Medulla oblongata (tissue), 1 donor: Measurements from ENCODE around the gene TUBA4A.

Experiments used
- DNase-seq: peaks from one replicate; pipeline ENCODE4 v3.0.0-alpha.2; 2015; ENCODE audit errors: extremely low spot score

The TUBA4A gene

DNA sequence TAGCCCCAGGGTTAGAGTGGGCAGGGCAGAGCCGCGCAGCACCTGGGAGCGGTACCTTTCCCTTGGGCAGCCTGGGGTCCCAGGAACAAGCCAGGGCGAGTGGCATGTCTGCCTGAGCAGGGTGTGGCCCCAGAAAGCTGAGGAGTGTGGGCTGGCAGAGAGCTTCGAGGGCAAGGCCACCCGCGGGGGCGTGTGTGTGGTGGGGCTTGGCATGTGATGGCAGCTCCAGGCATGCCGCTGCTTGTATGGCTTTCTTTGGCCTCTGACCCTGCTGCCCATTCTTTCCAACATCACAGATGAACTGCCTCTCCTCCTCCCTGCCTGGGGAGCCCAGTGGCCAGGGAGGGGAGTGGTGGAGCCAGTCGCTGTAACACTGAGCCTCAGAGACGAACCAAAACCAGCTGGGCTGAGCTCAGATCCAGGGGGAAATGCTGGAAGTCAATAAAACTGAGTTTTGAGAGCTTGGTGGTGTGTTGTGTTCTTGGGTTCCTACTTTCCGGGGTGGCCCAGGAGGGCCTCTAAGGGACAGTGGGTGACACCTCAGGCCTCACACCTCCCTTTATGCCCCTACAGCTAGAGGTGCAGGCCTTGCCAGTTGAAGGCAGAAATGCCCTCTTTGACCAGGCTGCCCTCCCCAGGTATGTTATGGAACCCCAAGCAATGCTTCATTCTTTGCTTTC, 32.9 kb upstream of the TUBA4A start:
- DNase-seq = peak; percentile 69

DNA sequence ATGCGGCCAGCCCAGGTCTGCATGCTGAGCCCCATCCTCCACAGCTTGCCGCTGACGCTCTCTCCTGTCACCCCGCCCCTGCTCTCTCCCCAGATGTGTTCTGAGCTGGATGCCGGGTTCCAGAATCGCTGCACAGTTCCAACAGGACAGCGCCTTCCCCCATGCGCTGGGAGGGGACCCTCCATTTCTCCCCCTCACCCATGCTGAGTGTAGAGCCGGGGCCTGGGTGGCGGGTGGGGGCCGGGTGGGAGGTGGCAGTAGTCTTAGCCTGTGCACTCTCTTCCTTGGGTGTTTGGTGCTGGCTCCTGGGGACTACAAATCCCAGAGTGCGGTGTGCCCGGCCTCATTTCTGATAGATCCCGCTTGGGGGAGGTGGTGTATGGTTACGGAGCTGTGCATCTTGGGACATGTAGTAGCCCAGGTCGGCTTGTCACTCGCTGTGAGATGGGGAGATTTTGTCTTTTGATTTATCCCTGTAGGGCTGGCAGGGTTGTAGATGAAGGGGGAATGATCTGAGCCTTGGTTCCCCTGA, 32.2 kb upstream of the TUBA4A start:
- peak; percentile 61 for DNase-seq

DNA sequence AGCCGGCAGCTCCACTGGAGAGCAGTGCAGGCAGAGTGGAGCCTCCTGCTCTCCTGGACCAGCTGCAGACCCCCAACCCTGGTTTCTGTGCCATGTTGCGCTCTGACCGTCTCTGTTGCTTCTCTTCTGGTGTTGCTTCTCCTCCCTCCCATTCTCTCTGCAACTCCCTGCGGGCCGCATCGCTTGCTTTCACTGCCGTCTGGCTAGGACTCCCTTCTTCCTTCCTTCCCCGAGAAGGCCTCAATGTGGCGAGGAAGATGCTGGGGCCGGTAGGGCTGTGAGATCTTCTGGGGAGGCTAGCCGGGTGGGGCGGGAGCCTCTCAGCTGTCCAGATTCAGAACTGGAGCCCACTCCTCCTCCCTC, 31.6 kb upstream of the TUBA4A start:
- no peak for DNase-seq

DNA sequence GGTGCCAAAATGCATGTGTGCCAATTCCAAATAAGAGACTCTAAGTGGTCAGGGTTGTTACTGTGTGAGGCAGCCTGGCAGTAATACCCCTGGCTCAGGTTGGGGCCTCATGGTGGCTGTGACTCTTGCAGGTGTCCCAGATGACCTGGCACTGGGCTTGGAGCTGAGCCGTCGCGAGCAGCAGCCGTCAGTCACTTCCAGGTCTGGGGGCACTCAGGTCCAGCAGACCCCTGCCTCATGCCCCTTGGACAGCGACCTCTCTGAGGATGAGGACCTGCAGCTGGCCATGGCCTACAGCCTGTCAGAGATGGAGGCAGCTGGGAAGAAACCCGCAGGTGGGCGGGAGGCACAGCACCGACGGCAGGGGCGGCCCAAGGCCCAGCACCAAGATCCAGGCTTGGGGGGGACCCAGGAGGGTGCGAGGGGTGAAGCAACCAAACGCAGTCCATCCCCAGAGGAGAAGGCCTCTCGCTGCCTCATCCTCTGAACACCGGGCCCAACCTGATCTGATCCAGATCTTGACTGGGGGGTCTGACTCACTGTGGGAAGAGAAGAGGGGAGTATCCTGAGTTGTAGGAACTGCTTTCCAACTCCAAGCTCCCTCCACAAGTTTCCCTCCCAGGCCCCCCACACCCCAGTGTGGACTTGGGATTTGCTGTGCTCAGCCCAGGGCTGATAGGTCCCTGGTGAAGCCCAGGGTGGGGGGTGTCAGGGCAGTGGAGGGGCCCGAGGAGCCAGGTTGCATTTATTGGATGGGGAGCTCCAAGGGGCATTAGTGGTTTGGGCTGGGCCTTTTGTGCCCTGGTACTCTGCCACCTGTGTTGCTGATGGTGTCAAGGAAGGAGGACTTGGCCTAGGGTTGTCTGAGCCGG, 31.0 kb upstream of the TUBA4A start:
- no peak for DNase-seq

DNA sequence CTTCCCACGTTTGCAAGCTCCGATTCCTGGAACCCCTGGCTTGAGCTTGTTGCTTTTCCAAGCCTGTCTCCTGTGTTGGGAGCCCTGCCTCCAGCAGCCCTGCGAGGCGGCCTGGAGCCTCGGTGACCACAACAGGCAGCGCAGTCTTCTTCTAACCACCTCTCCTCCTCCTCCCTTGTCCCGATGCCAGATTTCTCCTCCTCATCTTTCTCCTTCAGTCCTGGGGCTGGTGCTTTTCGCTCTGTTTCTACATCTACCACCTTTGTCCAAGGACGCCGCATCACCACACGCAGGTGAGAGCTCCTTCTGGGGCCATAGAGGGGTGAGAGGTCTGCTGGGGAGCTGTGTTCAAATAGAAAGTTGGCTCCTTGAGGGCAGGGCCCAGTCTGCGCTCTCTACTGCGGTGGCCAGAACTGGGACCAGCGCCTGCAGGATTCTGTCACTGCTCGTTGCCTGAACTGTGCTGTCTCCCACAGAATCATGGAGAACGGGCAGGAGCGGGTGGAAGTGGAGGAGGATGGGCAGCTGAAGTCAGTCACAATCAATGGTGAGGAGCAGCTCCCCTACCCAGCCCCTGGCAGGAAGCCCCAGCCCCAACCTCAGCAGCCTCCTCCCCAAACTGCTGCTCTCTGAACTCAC, 29.3 kb upstream of the TUBA4A start:
- DNase-seq = no peak

DNA sequence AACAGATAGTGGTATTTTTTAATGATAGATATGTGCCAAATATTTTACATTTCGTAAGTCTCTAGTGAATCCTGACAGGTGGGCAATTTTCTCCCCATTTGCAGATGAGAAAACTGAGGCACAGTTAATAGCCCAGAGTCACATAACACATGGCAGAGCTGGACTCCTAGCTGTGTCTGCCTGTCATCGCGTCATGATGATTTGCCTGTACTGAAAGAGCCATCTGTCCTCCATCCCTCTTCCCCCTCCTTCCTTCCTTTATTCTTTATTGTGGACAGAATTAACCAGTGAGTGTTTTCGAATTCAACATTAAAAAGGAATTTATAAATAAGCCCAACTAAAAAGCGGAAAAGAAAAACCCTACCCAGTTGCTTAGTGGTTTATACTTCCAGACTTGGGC, 28.7 kb upstream of the TUBA4A start:
- peak; percentile 90 for DNase-seq

DNA sequence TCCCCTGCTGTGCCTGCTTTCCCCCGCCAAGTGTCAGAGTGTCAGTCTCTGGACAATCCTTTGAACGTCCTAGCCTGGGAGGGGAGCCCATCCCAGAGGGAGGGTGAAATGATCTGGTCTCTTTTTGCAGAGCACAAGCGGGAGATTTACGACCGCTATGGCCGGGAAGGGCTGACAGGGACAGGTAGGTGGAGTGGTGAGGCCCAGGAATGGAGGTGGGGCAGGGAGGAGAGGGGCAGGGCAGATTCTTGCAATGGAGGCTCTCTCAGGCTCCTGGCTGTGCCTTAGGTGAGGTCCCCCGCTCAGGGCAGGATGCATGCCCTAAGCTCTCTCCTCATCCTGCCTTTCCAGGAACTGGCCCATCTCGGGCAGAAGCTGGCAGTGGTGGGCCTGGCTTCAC, 27.9 kb upstream of the TUBA4A start:
- DNase-seq = no peak

DNA sequence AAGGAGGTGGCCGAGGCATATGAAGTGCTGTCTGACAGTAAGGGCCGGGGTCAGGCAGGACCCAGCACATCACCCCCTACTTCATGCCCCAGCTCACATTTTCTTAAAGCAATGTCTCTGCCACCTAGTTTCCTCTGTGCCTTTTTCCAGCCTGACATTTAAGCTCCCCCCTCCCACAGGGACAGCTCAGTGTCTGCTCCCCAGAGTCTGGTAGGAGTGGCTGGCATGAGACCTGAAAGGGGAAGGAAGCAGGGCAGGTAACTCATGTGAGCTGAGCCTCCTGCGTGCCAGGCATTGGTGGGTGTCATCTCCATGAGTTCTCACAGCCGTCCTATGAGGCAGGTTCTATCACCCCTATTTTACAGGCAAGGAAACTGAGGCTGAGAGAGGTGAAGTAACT, 26.9 kb upstream of the TUBA4A start:
- DNase-seq = peak; percentile 30

DNA sequence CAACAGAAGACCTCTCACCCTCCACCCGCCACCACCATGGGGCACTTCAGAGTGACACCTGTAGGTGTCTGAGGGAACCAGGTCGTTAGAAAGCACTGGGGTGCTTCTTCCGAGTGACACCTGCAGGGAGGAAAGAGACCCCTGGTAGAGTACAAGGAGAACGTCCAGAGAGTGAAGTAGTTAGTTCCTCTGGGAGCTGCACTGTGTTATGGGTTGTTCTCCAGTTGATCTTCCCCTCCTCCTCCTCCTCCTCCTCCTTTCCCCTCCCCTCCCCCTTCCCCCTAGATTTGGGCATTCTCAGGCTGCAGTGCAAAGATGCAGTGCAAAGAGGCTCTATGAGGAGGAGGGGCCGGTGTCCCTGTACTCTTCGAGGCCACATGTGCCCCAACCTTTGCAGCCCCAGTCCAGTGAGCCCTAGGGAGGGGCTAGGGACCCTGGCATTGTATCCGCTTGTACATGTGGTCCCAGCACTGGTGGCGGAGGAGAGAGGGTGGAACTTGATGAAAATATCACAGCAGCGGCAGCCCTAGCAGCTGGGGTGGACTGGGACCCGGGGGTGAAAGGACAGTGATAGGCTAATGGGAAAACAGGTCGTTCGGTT, 26.3 kb upstream of the TUBA4A start:
- DNase-seq = peak; percentile 37

DNA sequence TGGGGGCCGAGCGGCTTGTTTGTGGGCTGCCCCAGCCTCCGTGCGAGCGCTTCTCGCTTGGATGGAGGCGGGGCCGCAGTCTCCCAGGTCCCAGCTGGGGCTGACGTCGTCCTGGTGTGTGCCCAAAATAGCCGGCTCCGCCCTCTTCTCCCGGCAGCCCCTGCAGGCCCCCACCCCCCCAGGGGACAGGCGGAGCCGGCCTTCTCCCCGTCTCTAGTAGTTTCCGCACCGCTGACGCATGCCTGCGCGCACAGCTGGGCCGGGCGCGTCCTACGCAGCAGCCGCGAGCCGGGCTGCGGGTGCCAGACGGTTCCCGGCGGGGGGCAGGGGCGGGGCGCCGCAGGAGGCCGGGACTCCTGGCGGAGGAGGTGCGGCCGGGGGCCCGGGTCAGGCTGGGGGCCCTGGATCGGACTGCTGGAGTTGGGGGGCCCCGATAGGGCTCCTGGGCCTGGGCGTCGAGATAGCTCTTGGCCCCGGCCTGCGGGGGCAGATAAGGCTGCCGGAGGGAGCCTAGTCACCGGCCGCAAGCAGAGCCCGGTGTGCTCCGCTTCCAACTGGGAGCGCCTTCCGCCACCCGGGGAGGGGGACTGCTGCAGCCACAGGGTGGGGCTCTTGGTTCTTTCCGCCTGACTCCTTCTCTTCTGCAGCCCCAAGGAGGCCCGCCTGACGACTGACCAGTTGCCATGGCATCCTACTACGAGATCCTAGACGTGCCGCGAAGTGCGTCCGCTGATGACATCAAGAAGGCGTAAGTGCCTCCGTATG, 25.6 kb upstream of the TUBA4A start, which contains the start of gene DNAJB2:
DNAJB2 (plus strand) TSS at position 216 of the 765 bp plus-strand sequence; CDS start at position 684, 468 bp downstream.
- DNase-seq = peak; percentile 99

DNA sequence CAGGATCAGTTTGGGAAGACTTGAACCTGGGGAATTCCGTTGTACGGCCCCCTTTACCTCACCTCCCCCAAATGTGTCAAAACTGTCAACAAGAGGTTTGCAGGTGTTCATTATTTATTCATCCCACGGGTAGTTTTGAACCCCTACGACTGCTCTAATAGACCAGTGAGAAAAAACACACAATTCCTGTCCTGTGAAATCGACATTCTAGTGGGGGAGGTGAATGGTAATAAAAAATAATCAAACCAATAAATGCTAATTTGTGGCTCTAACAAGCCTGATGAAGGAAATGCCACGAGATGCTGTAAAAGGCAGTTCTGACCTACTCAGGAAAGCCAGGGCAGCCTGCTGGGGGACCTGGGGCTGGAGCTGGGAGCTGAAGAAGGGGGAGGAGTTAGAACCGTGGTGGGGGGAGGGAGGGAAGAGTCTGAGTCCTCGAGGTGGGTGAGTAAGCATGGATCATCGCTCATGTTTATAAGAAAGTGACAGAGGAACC, 25.0 kb upstream of the TUBA4A start:
- DNase-seq = no peak

DNA sequence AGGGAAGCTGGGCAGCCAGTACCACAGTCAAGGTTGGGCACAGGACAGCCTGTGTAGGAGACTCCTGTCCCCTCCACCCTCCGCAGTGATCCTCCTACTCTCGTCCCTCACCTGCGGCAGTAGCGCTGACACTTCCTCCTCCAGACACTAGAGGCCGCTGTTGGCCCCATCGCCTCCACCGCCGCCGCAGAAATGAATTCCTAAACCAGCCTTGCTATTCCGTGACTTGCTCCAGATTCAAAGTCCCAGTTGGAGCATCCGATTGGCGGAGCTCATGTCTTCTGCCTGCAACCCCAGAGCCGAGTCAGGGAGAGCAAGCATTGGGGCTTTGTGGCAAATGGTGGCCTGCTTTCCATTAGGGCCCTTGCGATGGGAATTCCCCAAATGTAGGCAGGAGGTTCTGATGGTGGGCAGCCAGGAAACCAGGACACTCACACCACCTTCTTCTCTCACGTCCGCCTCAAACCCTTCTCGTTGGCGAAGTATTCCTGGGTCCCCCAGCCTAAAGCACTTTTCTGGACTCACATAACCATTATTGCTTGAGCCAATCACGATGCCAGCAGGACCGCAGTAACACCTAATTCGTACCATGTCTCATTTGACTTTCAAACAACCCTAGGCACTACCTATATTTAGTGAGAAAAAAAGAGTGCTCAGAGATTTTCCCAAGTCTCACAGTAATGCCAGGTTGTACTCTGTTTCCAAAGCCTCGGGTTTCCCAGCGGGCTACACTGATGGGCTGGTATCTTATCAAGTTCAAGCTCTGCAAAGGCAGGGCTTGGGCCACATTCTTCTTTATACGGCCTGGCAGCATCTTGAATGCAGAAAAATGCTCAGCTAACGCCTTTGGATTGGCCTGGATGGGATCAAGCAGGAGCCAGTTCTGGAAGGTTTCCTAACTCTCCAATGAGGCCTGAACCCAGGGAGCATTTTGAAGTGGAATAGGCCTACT, 24.3 kb upstream of the TUBA4A start:
- peak; percentile 90 for DNase-seq

DNA sequence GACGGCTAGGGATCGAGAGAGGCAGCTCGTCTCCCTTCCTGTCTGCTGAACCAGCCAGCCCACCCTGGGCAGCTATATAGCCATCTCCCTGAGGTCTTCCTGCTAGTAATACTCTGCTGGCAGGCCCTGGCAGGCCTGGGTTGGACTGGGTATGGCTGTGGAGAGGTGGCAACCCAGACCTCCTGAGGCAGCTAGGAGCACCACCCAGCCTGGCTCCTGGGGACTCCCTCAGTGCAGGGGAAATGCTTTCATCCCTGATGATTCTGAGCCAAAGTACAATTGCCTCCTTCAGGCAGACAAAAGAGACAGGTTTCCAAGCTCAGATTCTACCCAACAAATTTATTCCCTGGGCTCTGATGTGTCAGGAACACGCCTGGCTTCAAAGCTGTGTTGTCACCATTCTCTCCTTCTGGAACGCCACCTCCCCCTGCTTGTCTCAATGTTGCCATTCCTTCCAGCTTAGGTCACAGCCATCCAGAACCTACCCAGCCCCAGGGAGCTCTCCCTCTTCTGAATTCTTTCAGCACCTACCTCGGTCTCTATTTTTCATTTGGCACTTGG, 20.7 kb upstream of the TUBA4A start:
- DNase-seq = no peak

DNA sequence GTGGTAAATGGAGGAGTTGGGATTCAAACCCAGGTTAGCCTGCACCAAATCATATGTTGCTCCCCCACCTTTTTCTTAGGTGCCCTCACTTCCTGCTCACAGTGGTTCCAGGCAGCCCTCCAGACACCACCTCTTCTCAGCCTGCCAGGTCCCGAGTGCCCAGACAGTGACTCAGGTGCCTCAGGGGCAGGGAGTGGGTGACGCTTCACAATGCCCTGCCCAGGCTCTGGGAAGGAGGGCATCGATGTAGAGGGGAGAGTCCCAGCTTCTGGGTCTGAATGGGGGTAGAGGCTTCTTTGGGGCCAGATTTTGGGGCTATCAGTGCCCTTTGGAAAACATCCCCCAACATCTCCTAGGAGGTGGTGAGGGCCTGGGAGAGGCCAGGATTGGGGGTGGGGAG, 20.2 kb upstream of the TUBA4A start:
- DNase-seq = no peak

DNA sequence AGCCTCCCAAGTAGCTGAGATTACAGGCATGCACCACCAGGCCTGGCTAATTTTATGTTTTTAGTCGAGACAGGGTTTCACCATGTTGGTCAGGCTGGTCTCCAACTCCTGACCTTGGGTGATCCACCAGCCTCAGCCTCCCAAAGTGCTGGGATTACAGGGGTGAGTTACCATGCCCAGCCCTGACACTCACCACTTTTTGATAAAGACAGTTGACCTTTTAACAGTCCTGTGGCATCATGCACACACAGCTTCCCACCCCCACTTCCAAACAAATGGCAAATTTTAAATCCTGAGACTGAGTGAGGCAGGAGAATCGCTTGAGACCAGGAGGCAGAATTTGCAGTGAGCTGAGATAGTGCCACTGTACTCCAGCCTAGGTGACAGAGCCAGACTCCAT, 19.3 kb upstream of the TUBA4A start:
- DNase-seq = no peak

DNA sequence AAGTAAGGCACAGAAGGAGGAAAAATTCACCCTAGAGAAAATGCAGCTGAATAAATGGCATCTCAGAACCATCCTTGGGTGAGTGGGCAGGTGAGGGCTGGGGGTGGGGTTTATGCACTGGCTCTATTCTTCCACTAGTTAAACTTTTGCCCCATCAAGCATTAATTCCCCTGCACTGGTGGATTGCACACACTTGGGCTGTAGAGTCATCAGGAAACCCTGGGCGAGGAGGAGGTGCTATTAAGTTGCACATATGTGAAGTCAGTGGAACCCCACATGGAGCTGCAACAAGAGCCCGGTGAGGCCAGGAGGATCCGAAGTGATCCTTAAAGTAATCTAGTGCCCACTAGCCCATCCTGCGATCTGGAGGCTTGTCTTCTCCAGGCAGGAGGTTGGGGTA, 18.6 kb upstream of the TUBA4A start:
- no peak for DNase-seq

DNA sequence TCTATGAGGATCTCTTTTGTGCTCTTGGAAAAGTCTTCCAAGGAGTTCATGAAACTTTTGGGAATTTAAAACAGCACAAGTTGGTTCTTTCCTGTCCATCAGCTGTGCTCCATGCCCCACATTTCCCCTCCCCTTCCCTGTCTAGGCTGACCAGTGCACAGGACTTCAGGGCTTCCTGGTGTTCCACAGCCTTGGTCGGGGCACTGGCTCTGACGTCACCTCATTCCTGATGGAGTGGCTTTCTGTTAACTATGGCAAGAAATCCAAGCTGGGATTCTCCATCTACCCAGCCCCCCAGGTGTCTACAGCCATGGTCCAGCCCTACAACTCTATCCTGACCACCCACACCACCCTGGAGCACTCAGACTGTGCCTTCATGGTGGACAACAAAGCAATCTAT, 17.3 kb upstream of the TUBA4A start:
- no peak for DNase-seq

DNA sequence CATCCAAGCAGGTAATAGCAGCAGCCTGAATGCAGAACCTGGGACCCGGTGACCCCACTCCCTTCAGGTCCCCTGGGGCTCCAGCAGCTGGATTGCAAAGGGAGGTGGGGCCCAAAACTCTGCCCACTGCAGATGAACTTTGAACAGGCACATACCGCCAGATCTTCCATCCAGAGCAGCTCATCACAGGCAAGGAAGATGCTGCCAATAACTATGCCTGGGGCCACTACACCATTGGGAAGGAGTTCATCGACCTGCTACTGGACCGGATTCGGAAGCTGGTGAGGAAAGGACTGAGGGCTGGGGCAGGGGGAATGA, 16.3 kb upstream of the TUBA4A start:
- no peak for DNase-seq

DNA sequence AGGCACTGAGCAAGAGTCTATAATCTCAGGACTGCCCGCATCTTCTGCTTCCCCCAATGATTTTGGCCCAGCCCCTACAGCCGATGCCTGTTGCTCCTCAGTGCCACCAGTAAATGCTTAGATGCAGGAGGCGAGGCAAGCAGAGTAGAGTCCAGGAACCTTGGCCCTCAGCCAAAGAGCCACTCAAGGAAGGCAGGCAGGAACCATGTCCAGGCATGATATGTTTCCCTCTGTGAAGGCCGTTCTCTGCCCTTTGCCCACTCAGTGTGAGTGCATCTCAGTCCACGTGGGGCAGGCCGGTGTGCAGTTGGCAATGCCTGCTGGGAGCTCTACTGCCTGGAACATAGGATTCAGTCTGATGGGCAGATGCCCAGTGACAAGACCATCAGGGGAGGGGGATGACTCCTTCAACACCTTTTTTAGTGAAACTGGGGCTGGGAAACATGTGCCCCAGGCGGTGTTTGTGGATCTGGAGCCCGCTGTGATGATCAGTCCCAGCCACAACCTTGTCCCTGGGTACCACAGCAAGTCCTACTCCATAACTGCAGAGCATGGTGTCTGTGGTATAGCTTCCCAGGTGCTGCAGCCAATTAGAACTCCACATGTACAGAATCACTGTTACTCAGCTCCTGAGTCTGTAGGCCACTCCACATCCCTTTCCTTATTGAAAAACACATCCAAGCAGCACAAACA, 15.8 kb upstream of the TUBA4A start:
- no peak for DNase-seq
